Effector memory CD4-positive, alpha-beta T cell (primary cell): Measurements from ENCODE around the gene NINJ2.

Experiments used
- DNase-seq, 3 donors: peaks; one replicate each; pipeline ENCODE4 v3.0.0-alpha.2; 2020
- H3K27ac ChIP-seq: 2 replicates; pipeline ENCODE4 v1.7.0; 2013; ENCODE audit warnings: mild to moderate bottlenecking, low read length, moderate library complexity; ENCODE audit not compliant: insufficient read depth, poor library complexity, severe bottlenecking
- H3K27me3 ChIP-seq: replicated peaks from 2 replicates; pipeline ENCODE4 v1.7.0; 2013; ENCODE audit warnings: mild to moderate bottlenecking, low read length; ENCODE audit not compliant: insufficient read depth, control insufficient read depth, poor library complexity, severe bottlenecking
- H3K36me3 ChIP-seq: 2 replicates; pipeline ENCODE4 v1.7.0; 2013; ENCODE audit warnings: mild to moderate bottlenecking, low read length, moderate library complexity; ENCODE audit not compliant: control insufficient read depth, insufficient read depth
- H3K4me1 ChIP-seq: 2 replicates; pipeline ENCODE4 v1.7.0; 2013; ENCODE audit warnings: low read length, mild to moderate bottlenecking; ENCODE audit not compliant: control insufficient read depth, insufficient read depth, poor library complexity, severe bottlenecking
- H3K4me3 ChIP-seq: 2 replicates; pipeline ENCODE4 v1.7.0; 2013; ENCODE audit warnings: low read length, low read depth, mild to moderate bottlenecking; ENCODE audit not compliant: insufficient read depth, poor library complexity, severe bottlenecking
- H3K9me3 ChIP-seq: 2 replicates; pipeline ENCODE4 v1.7.0; 2013; ENCODE audit warnings: mild to moderate bottlenecking, low read length, moderate library complexity; ENCODE audit not compliant: control insufficient read depth

The NINJ2 gene

DNA sequence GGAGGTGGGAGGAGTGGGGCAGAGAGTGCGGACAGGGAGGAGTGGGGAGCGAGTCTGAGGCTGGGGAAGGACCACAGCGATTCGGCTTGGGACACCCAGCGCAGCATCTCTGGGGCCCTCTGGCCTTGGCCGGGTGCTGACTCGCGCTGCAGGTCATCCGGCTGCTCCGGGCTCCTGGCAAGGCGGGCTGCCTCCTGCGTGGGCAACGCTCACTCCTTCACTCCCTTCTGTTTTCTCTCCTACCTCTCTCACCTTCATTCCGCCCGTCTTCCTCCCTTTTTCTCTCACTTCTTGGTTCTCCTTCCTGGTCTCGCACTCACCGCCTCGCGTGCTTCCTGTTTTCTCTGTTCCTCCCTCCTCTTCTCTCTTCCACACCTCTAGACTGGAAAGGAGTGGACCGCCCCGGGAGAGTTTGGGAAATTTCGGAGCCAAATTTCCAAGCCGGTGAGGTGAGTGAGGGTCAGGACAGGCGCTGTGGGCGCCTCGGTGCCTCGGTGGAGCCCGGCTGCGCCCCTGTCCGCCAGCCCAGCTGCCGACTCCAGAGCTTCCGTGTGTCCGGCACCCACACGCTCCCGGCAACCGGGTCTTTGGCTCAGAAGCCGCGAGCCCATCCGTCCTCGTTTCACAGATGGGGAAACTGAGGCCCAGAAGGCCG, 116.9 kb downstream of the NINJ2 start:
- H3K4me3 ChIP-seq, result no peak overlapping the region
- no peak overlapping the region for H3K27ac ChIP-seq
- H3K36me3 ChIP-seq, result no peaks in the 10 kb centered on the region
- H3K9me3 ChIP-seq, result no peaks in the 10 kb centered on the region
- no peak for DNase-seq
- H3K4me1 ChIP-seq, result peaks cover 7% of the 10 kb centered on the region
- no peaks in the 10 kb centered on the region for H3K27me3 ChIP-seq

DNA sequence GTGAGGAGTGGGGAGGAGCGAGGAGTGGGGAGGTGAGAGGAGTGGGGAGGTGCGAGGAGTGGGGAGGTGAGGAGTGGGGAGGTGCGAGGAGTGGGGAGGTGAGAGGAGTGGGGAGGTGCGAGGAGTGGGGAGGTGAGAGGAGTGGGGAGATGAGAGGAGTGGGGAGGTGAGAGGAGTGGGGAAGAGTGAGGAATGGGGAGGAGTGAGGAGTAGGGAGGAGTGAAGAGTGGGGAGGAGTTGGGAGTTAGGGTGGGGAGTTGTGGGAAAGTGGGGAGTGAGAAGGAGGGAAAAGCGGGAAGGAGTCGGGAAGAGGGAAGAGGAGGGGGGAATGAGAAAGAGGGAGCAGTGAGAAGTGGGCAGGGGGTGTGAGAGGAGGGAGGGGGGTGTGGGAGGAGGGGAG, 117.4 kb downstream of the NINJ2 start:
- no peaks in the 10 kb centered on the region for H3K27me3 ChIP-seq
- H3K4me1 ChIP-seq, result peaks cover 9% of the 10 kb centered on the region
- H3K36me3 ChIP-seq, result no peaks in the 10 kb centered on the region
- H3K4me3 ChIP-seq, result no peak overlapping the region
- H3K9me3 ChIP-seq, result no peaks in the 10 kb centered on the region
- H3K27ac ChIP-seq, result no peak overlapping the region
- DNase-seq, result no peak

DNA sequence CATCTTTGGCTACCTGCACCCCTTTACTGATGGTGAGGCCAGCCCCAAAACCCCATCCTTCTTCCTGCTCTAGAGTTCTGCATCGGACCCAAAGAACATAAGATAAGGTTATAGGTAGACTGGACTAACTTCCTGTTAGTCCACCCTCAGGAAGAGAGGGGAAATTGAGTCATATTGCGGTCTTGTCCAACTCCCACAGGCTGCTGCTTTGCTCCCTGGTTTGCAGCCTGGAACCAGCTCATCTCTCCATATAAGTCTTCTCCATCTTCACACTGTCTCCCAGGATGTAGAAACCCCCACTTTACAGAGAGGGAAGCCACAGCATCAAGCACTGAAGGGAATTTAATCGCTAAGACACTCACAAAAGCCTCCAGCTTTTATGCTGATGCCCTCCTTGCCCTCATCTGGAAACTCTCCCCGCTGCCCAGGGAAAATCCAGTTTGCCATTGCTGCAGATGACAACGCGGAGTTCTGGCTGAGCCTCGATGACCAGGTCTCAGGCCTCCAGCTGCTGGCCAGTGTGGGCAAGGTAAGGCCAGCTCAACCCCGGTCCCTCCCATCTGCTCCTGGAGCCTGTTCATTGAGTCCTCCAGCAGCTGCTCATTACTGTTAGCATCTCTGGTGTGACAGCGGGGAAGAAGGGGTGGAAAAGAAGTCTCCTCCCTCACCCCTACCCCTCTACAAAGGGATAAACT, 118.2 kb downstream of the NINJ2 start:
- Histone ChIP-seq H3K4me3 (no peak overlapping the region), H3K27ac (no peak overlapping the region), H3K4me1 (peaks cover 9% of the 10 kb centered on the region), H3K36me3 (no peaks in the 10 kb centered on the region), H3K27me3 (no peaks in the 10 kb centered on the region), H3K9me3 (no peaks in the 10 kb centered on the region)
- DNase-seq, result no peak

DNA sequence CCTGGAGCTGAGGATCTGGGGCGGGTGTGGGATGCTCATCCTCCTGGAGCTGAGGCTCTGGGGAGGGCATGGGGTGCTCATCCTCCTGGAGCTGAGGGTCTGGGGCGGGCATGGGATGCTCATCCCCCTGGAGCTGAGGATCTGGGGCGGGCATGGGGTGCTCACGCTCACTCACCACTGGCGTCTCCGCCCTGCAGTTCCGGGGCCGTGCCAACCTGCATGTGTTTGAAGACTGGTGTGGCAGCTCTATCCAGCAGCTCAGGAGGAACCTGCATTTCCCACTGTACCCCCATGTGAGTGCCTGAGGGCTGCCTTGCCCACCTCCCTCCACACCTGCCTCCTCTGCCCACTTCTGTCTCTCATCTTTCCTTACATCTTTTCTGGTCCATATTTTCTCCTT, 119.1 kb downstream of the NINJ2 start:
- H3K4me3 ChIP-seq, result no peak overlapping the region
- H3K27me3 ChIP-seq, result no peaks in the 10 kb centered on the region
- no peak for DNase-seq
- no peak overlapping the region for H3K27ac ChIP-seq
- H3K36me3 ChIP-seq, result no peaks in the 10 kb centered on the region
- H3K9me3 ChIP-seq, result no peaks in the 10 kb centered on the region
- peaks cover 18% of the 10 kb centered on the region for H3K4me1 ChIP-seq

DNA sequence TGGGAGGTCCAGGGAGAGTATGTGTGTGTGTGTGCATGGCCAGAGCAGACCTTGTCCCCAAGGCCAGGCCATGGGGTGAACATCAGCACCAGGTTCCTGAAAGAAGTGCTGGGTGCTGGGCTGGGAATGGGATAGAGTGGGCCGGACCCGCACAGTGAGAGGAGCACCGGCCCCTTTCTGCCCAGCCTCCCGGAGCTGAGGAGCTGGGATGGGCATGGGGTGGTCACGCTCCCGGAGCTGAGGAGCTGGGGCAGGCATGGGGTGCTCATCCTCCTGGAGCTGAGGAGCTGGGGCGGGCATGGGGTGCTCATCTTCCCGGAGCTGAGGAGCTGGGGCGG, 120.2 kb downstream of the NINJ2 start:
- Histone ChIP-seq H3K4me1 (peaks cover 28% of the 10 kb centered on the region), H3K36me3 (no peaks in the 10 kb centered on the region), H3K9me3 (no peaks in the 10 kb centered on the region), H3K27ac (no peak overlapping the region), H3K27me3 (no peaks in the 10 kb centered on the region), H3K4me3 (no peak overlapping the region)
- DNase-seq, result no peak

DNA sequence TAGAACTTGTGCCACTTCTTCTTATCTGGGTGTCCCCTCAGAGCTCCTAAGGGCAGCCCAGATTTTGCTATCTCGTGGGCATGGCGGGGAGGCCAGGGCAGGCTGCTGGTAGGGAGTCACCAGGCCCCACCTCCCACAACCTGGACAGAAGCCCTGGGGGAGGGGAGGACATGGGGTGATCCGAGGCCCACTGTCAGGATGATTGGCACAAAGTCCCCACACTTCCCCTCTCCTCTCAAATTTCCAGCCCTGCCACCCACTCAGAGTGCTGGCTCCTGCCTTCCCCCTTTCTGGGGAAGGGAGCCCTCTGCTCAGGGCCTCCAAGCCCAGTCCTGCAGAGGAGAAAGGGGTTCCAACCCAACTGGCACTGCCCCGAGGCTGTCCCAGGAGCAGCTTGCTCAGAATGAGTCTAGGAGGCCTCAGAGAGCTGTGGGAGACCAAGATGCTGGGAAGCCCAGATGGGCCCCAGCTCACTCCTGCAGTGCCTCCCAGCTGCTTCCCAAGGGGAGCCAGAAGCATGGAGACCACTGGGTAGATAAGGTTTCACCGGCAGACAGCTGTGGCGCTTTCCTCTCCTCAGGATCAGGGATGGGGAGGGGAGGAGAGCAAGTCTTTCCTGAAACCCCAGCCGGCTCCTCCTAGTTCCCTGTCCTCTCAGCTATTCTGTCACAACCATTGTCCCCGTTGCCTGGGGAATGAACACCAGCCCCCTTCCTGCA, 120.7 kb downstream of the NINJ2 start:
- Histone ChIP-seq H3K36me3 (no peaks in the 10 kb centered on the region), H3K27ac (no peak overlapping the region), H3K9me3 (no peaks in the 10 kb centered on the region), H3K4me3 (no peak overlapping the region), H3K27me3 (no peaks in the 10 kb centered on the region), H3K4me1 (peaks cover 28% of the 10 kb centered on the region)
- no peak for DNase-seq

DNA sequence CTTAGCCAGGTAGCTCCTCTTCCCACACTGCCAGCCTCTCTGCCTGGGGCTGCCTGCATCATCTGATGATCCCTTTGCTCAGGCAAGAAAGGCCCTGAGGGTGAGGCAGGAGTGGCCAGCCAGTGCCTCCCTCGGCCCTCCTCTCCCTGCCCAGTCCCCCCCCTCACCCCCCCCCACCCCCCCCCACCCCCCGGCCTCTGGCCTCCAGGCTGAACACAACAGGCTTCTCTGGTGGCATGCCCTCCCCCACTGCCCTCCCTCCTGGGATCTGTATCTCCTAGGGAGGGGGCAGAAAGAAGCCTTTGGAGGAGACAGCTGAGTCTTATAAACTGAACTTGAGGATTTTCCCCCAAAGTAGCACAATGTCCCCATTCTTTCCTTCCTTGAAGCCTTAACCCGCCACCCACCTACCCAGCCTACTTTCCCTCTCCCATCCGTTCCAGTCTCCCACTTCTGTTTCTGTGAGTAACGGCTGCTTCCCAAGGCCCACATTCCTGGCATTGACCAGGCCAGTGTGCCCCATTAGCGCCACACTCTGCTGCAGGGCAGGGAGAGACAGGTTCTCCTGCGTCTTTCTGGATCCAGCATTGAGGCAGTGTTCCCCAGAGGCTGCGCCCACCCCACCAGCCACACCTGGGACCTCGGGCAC, 121.4 kb downstream of the NINJ2 start:
- no peak overlapping the region for H3K27ac ChIP-seq
- H3K4me1 ChIP-seq, result peaks cover 24% of the 10 kb centered on the region
- H3K27me3 ChIP-seq, result no peaks in the 10 kb centered on the region
- H3K4me3 ChIP-seq, result no peak overlapping the region
- H3K36me3 ChIP-seq, result no peaks in the 10 kb centered on the region
- no peaks in the 10 kb centered on the region for H3K9me3 ChIP-seq
- no peak for DNase-seq

DNA sequence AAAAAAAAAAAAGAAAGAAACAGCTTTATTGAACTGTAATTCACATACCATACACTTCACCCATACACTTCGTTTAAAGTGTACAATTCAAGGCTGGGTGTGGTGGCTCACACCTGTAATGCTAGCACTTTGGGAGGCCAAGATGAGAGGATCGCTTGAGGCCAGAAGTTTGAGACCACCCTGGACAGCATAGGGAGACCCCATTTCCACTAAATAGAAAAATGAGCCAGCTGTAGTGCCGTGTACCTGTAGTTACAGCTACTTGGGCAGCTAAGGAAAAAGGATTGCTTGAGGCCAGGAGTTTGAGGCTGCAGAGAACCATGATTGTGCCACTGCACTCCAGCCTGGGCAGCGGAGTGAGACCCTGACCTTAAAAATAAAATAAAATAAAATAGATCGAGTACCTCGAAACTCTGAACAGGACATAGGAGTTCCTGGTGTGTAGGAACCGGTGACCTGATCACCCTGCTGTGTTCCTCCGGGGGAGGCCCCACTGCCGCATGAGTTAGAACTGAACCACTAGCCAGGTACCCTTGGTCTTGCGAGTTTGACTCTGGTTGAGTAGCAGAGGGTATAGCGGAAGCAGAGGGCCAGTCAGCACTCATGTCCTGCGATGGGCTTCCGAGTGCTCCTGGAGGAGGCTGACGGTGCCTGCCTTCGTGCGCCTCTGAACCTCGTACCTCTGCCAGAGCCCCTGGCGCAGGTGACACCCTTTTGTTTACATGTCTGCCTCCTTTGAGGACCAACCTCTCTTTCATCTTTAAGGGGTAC, 123.5 kb downstream of the NINJ2 start:
- DNase-seq, result no peak
- no peak overlapping the region for H3K27ac ChIP-seq
- no peak overlapping the region for H3K4me3 ChIP-seq
- no peaks in the 10 kb centered on the region for H3K9me3 ChIP-seq
- no peaks in the 10 kb centered on the region for H3K36me3 ChIP-seq
- peaks cover 21% of the 10 kb centered on the region for H3K4me1 ChIP-seq
- no peaks in the 10 kb centered on the region for H3K27me3 ChIP-seq

DNA sequence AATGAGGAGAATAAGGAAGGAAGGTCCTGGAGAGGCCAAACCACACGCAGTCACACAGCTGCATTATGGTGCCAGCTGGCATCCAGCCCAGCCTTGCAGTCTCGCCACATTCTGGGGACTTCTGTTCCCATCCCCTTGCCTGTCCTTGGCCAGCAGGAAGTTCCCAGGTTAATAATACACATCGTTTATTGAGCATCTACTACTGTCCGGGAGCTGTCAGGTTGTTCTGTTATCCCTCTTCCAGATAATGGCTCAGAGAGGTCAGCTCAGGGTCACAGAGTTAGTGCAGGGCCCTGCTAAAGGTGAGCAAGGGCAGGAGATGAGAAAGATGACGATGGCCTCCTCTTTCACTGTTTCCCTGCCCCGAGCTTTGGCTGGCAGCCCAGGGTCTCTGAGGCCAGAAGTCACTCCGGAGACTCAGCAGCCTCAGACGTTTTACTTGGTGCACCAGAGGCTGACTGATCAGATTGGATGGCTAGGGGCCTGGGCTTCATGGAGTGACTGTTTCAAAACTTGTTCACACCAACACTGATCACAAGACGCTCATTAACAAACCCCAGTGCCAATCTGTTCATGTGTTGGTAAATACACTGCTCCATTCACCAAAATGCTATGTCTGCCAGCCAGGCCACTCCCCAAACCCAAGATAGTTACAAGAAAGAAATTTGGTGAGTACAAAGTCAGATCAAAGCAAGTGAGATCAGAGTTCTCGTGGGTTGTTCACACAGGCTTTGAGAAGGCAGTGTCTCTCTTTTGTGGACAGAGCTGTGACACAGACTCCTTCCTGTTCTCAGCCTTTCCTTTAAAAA, 124.3 kb downstream of the NINJ2 start:
- Histone ChIP-seq H3K36me3 (no peaks in the 10 kb centered on the region), H3K9me3 (no peaks in the 10 kb centered on the region), H3K4me1 (peaks cover 21% of the 10 kb centered on the region), H3K4me3 (no peak overlapping the region), H3K27ac (no peak overlapping the region), H3K27me3 (no peaks in the 10 kb centered on the region)
- peak; percentile 13 to 44 (median 21) for DNase-seq
